SK-N-DZ (cell line): Measurements from ENCODE around the gene TMEM214. TPM values are rescaled to one million over a fixed set of nuclear protein-coding genes. Genes with fewer than 3 reads are reported as not detected.

Experiments used
- DNase-seq: peaks from one replicate; pipeline ENCODE4 v3.0.0-alpha.2; 2015; ENCODE audit warnings: low spot score
- polyA plus RNA-seq, 2 experiments: library from polyadenylated mRNA; depleted of rRNA; stranded (reverse); fragments of >200 nt; gene quantifications; 2 replicates each; pipeline ENCODE4 v1.2.3, GENCODE V29; 2014

TMEM214 gene, protein sequence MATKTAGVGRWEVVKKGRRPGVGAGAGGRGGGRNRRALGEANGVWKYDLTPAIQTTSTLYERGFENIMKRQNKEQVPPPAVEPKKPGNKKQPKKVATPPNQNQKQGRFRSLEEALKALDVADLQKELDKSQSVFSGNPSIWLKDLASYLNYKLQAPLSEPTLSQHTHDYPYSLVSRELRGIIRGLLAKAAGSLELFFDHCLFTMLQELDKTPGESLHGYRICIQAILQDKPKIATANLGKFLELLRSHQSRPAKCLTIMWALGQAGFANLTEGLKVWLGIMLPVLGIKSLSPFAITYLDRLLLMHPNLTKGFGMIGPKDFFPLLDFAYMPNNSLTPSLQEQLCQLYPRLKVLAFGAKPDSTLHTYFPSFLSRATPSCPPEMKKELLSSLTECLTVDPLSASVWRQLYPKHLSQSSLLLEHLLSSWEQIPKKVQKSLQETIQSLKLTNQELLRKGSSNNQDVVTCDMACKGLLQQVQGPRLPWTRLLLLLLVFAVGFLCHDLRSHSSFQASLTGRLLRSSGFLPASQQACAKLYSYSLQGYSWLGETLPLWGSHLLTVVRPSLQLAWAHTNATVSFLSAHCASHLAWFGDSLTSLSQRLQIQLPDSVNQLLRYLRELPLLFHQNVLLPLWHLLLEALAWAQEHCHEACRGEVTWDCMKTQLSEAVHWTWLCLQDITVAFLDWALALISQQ
- 16.1 and 16.3 TPM in 2 replicates for polyA plus RNA-seq (2014; cell fraction: cytosol; rRNA removed)
- polyA plus RNA-seq (2014; cell fraction: nucleus; rRNA removed), result 40.5 and 66.8 TPM in 2 replicates

- DNase-seq, result peak; percentile 82
Measured at GRCh38 chr2:27032495-27033252, at the start of gene TMEM214. TMEM214 (plus strand) TSS chr2:27032965; CDS start chr2:27033016, 51 bp downstream.

GRCh38 chr2:26983746-26984145, 49.0 kb upstream of the TMEM214 start:
- DNase-seq, result no peak

- no peak for DNase-seq
Measured at GRCh38 chr2:26985807-26986206, 47.0 kb upstream of the TMEM214 start.

DNA sequence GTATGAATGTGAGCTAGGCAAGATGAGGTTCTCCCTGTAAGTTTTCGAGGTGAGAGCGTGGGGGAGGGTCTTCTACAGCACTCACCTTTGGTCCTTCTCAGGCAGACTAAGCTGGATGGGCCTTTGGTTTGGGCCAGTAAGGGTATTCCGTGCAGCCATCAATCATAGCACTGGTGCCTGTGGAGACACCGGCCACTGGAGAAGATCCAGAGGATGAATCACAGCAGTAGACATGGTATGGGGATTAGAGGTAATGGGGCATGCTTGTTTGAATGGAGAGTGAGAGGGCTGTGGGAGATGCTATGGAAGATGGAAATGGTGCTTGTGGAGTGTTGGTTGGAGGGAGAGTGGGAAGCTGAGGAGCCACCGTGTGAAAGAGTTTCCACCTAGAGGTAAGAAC, 46.2 kb upstream of the TMEM214 start:
- DNase-seq, result no peak

DNA sequence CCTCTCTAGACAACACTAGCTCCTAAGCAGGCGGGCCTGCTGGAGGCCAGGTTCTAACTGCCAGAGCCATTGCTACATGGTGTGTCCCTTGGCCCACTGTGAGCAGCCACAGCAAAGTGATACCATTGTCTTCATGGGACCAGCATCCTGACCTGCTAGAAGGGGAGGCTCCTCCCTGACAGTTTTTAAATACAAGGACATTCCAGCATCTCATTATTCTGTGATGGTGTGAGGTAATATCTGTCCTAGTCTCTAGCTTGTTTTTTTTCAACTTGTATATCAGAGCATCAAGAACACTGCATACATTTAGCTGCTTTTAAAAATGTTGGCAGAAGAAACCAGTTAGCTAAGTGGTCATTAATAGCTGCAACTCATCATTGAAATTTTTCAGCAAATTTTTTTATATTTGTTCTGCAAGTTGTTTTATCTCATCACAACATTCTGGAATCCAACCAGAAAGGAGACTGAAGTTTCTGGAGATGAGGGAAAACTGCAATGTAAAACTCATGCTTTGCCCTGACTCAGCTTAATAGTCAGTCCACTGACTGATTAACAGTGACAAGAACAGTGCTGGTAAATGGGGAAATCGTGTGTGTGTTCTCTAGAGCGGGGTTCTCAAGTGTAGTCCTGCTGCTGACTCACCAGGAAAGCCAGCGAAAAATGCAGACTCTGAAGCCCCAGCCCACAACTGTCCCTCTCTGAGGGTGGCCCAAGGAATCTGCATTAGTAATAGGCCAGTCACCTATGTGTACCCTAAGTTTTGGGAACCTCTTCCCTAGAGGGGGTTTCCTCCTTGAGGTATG, 44.5 kb upstream of the TMEM214 start:
- DNase-seq, result no peak

DNA sequence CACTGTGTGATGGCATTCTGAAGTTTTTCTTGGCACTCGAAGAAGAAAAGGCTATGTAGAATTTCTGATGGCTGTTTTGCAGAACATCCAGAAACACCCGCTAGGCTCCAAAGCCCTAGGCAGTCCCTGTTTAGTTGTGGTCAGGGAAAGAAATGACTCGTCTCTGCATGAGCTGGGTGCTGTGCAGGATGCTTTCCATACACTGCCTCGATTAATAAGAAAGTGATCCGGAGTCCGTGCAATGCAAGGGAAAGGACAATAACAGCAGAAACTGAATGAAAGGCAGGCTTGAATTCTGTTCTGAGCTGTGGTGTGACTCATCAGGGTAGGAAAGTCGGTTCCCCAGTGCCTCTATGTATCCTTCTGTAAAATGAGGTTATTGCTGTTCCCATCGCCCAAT, 43.6 kb upstream of the TMEM214 start:
- DNase-seq, result no peak

GRCh38 chr2:26991717-26992116, 41.0 kb upstream of the TMEM214 start:
- DNase-seq, result no peak

DNA sequence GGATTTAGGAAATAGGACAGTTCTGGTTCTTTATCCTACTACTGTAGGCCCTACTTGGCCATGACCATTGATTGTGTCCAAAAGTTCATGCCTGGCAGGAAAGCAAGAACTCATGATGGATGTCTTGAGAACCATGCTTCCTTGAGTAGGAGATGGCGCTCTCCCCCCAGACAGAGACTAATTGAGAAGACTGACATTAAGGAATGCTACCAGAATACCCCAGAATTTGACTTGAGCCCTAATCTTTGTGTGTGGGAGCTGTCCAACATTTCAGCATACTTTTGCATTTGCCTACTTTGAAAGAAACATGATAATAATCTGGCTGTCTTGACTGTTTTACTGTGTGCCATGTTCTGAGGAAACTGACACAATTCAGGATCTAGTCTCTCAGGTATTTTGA, 39.0 kb upstream of the TMEM214 start:
- no peak for DNase-seq

DNA sequence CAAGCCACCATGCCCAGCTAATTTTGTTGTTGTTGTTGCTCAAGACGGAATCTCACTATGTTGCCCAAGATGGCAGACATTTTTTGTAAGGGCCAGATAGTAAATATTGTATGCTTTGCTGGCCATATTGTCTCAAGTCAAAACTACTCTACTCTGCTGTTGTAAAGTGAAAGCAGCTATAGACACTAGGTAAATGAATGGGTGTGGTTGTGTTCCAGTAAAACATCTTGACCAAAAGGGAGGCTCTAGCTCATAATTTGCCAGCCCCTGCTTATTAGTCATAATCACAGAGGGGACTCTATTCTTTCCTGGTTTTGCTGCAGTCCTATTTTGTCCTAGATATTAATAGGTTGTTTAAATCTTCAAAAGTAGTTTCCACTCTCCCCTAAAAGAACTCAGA, 37.8 kb upstream of the TMEM214 start:
- DNase-seq, result no peak

DNA sequence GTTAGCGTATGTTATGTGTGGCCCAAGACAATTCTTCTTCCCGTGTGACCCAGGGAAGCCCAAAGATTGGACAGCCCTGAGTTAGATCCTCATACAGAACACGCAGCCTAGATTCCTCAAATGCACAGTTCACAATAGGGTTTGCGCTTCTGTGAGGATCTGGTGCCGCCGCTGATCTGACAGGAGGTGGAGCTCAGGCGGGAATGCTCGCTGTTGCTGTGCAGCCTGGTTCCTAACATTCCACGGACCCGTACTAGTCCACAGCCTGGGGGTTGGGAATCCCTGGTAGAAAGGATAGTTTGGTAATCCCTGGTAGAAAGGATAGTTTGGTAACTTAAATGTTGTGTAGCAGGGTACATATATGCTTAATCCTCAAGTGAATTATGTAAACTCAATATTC, 35.4 kb upstream of the TMEM214 start:
- no peak for DNase-seq

DNA sequence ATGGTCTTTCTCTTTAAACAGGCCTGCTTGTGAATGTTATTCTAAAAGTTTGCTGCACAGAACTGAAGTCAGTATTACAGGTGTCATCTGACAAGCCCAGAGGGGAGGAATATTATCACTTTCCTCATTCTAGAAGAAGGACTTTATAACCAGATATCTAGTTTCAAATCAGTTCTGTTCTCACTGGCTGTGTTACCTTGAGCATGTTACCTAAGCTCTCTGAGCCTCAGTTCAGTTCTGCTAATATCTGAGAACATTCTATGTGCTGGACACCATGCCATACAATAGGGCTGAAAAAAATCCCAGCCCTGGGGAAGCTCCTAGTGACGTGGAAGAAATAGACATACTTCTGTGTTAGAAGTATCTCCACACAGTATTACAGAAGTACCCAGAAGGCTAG, 34.4 kb upstream of the TMEM214 start:
- no peak for DNase-seq

DNA sequence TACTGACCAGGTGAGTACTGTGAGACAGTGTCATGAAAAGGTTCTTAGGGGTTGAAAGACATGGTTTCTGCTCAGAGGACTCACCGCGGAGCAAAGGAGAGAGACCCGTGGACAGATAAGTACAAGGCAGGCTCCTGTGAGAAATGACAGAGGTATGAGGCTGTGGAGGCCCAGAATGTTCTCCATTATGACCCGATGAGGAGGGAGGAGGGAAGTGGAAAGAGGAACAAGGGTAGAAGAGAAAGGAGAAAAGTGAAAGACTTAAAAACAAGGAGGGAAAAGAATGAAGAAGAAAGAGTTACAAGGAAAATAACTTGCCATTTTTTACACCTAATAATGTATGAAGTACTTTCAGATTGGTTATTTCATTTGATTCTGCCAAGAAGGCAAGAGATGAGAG, 32.5 kb upstream of the TMEM214 start:
- DNase-seq, result no peak

DNA sequence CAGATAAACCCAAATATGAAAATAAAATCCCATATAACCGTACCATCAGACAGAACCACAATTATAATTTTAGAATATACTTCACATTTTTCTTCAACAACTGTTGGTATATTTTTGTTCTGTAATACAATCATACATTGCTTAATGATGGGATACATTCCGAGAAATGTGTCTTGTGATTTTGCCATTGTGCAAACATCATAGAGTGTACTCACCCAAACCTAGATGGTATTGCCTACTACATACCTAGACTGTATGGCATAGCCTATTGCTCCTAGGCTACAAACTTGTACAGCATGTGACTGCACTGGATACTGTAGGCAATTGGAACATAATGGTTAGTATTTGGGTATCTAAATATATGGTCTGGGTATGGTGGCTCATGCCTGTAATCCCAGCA, 31.8 kb upstream of the TMEM214 start:
- no peak for DNase-seq

DNA sequence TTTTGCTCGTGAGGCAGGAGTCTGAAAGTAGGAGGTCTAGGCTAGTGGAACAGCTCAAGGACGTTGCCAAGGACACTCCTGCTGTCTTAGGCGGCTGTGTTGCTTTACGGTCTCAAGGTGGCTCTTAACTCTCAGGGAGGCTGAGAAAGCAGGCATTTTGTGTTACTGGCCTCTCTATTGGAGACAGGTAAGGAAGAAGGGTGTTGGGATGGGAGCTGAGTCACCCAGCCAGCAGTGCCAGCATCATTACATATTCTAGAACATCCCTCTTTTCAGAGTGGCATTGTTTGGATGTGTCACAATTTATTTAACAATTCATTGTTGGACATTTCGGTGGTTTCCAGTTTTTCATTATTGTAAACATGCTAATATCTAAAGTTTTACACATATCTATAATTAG, 30.8 kb upstream of the TMEM214 start:
- no peak for DNase-seq

DNA sequence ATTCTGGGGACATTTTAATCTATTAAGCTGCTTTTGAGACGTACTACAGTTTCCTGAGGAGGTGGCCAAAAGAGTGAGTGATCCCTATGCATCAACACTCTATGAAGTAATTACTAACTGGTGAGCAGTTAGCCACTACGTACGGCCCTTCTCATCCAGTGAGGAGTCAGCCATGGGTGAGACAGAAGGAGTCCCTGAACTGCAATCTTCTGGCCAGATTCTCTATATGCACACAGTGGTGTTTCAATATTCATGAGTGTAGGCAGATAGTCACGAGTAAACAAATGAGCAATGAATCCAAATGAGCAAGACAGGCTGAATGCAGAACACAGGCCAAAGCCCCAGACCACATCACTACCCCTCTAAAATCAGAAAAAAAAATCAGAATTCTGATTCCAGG, 29.8 kb upstream of the TMEM214 start:
- DNase-seq, result no peak

DNA sequence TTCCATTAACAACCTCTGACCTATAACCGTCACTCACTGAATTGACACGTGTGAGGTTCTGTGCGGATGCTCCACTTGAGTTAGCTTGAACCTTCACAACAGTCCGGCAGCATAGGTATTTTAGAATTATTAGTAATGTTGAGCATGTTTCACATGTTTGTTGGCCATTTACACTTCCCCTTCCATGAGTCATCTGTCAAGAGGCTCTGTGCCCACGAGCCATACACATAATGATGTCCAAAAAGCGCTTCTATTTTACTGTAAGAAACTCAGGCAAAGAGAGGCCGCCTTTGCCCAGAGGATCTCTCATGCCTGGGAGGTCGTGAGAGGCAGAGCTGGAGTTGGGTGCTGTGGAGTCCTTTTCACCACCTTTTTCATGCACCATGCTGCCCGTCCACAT, 28.9 kb upstream of the TMEM214 start:
- no peak for DNase-seq

GRCh38 chr2:27006602-27007415, 26.0 kb upstream of the TMEM214 start:
- no peak for DNase-seq

- DNase-seq, result no peak
Measured at GRCh38 chr2:27007416-27008374, 25.1 kb upstream of the TMEM214 start.

DNA sequence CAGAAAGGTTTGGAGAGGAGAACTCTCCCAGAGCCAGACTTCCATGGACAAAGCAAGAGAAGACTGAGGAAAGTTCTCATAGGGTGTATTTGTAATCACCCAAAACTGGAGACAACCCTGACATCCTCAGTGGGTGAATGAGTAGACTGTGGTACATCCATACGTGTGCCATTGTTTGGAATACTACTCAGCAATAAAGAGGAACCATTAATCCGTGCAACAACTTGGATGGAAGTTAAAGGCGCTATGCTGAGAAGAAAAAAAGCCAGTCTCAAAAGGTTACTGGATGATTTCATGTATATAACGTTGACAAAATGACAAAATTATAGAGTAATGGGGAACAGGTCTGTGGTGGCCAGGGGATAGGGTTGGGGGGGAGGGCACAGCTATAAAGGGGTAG, 24.1 kb upstream of the TMEM214 start:
- no peak for DNase-seq
